ENCODE results near the gene CYP51A1.
"Not testable (repeated sequence)": the region's sequence is repeated elsewhere in the genome, so short reads cannot be mapped to it uniquely, and the experiment has no call there.

The CYP51A1 gene

GRCh38 chr7:92177362-92177761 lies 43.1 kb upstream of the CYP51A1 start (continued):
- TF ChIP-seq, protein P1, sequence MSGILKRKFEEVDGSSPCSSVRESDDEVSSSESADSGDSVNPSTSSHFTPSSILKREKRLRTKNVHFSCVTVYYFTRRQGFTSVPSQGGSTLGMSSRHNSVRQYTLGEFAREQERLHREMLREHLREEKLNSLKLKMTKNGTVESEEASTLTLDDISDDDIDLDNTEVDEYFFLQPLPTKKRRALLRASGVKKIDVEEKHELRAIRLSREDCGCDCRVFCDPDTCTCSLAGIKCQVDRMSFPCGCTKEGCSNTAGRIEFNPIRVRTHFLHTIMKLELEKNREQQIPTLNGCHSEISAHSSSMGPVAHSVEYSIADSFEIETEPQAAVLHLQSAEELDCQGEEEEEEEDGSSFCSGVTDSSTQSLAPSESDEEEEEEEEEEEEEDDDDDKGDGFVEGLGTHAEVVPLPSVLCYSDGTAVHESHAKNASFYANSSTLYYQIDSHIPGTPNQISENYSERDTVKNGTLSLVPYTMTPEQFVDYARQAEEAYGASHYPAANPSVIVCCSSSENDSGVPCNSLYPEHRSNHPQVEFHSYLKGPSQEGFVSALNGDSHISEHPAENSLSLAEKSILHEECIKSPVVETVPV (CRISPR knock-in tag; IDR thresholded peaks at IDR 0.05): no peak

DNA sequence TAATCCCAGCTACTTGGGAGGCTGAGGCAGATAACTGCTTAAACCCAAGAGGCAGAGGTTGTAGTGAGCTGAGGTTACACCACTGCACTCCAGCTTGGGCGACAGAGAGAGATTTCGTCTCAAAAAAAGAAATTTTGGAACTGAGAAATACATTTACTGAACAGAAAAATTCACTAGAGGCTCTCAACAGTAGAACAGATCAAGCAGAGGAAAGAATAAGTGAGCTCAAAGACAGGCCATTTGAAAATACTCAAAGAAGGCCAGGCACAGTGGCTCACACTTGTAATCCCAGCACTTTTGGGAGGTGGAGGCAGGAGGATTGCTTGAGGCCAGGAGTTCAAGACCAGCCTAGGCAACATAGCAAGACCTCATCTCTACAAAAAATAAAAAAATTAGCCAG lies 35.3 kb upstream of the CYP51A1 start:
- not testable (repeated sequence) for ATAC-seq

DNA sequence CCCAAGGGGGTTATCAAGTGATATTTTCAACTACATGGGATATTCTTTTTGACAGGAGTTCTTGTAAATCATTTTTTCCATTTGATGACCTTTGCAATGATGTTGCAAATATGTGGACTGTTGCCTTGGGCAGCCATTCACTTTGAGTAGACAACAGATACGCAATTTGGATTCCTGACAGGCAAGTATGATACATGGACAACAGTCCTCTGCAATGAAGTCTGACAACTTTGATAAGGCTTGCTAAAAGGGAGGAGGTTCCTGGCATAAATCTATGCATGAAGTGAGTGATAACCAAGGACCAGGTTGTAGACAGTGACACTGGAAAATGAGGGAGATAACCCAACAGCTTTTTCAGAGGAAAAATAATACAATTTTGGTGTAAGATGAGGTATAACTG lies 27.0 kb upstream of the CYP51A1 start:
- TF ChIP-seq ZNF565 (CRISPR knock-in tag; conservative IDR thresholded peaks at IDR 0.05; ENCODE audit: low read depth): no peak
- no peak for TF ChIP-seq ZC3H10 (CRISPR knock-in tag; IDR thresholded peaks at IDR 0.05)
- TF ChIP-seq CSDC2 (CRISPR knock-in tag; IDR thresholded peaks at IDR 0.05): no peak
- TF ChIP-seq ESRRG (CRISPR knock-in tag; IDR thresholded peaks at IDR 0.05): no peak
- TF ChIP-seq, protein P2, sequence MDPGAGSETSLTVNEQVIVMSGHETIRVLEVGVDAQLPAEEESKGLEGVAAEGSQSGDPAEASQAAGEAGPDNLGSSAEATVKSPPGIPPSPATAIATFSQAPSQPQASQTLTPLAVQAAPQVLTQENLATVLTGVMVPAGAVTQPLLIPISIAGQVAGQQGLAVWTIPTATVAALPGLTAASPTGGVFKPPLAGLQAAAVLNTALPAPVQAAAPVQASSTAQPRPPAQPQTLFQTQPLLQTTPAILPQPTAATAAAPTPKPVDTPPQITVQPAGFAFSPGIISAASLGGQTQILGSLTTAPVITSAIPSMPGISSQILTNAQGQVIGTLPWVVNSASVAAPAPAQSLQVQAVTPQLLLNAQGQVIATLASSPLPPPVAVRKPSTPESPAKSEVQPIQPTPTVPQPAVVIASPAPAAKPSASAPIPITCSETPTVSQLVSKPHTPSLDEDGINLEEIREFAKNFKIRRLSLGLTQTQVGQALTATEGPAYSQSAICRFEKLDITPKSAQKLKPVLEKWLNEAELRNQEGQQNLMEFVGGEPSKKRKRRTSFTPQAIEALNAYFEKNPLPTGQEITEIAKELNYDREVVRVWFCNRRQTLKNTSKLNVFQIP (CRISPR knock-in tag; IDR thresholded peaks at IDR 0.05; ENCODE audit: borderline replicate concordance, low read depth): no peak
- no peak for TF ChIP-seq GLIS3 (CRISPR knock-in tag; IDR thresholded peaks at IDR 0.05)
- TF ChIP-seq OSR1 (CRISPR knock-in tag; IDR thresholded peaks at IDR 0.05): no peak
- ATAC-seq: no peak

DNA sequence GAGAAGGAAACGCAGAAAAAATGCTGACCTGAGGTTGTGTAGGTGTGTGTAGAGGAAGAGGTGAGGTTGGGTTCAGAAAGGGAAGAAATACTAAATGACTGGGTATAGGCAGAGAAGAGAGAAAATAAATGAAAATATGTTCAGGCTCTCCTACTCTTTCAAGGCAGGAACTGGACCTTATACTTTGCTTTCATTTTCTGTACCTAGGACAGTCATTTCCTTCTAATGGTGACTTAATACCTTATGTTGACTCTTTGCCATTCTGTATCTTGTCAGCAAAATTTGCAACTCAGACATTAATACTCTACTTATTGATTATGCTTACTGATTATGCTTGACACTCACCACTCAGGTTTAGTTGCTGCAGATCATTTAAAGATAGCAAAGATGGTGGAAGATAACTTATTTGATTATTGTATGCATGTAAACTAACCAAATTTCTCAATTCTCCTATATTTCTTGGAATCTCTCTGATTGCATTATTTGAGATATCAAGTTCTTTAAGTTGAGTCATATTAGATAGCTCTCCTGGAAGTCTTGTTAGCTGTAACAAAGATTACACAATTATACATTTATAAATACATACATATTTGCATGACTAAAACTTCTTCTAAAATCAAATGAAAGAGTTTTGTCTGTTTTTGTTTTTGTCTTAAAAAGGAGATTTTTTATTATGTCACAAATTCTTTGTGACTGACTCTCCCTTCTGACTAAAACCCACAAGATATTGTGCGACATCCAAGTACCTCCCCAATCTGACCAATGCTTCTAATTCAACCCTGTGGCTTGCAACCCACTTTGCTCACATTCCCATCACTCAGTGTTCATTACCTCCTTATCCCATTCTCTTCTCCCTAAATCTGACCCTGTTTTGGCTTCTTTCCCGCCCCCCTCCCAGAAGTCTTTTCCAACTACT lies 24.6 kb upstream of the CYP51A1 start:
- peak; percentile 88 for ATAC-seq
- TF ChIP-seq, protein P3, sequence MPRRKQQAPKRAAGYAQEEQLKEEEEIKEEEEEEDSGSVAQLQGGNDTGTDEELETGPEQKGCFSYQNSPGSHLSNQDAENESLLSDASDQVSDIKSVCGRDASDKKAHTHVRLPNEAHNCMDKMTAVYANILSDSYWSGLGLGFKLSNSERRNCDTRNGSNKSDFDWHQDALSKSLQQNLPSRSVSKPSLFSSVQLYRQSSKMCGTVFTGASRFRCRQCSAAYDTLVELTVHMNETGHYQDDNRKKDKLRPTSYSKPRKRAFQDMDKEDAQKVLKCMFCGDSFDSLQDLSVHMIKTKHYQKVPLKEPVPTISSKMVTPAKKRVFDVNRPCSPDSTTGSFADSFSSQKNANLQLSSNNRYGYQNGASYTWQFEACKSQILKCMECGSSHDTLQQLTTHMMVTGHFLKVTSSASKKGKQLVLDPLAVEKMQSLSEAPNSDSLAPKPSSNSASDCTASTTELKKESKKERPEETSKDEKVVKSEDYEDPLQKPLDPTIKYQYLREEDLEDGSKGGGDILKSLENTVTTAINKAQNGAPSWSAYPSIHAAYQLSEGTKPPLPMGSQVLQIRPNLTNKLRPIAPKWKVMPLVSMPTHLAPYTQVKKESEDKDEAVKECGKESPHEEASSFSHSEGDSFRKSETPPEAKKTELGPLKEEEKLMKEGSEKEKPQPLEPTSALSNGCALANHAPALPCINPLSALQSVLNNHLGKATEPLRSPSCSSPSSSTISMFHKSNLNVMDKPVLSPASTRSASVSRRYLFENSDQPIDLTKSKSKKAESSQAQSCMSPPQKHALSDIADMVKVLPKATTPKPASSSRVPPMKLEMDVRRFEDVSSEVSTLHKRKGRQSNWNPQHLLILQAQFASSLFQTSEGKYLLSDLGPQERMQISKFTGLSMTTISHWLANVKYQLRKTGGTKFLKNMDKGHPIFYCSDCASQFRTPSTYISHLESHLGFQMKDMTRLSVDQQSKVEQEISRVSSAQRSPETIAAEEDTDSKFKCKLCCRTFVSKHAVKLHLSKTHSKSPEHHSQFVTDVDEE (CRISPR knock-in tag; IDR thresholded peaks at IDR 0.05): no peak
- no peak for TF ChIP-seq ZNF565 (CRISPR knock-in tag; conservative IDR thresholded peaks at IDR 0.05; ENCODE audit: low read depth)
- TF ChIP-seq OSR1 (CRISPR knock-in tag; IDR thresholded peaks at IDR 0.05): no peak
- no peak for TF ChIP-seq RARB (CRISPR knock-in tag; IDR thresholded peaks at IDR 0.05)
- TF ChIP-seq PPARA (CRISPR knock-in tag; IDR thresholded peaks at IDR 0.05; ENCODE audit: borderline replicate concordance): no peak
- TF ChIP-seq ZC3H10 (CRISPR knock-in tag; IDR thresholded peaks at IDR 0.05): no peak
- TF ChIP-seq BACH2 (CRISPR knock-in tag; IDR thresholded peaks at IDR 0.05; ENCODE audit: borderline replicate concordance): no peak
- no peak for TF ChIP-seq ESRRG (CRISPR knock-in tag; IDR thresholded peaks at IDR 0.05)
- no peak for TF ChIP-seq ISL1 (CRISPR knock-in tag; IDR thresholded peaks at IDR 0.05)
- TF ChIP-seq SNAI2 (CRISPR knock-in tag; IDR thresholded peaks at IDR 0.05): no peak
- no peak for TF ChIP-seq ZFP3 (CRISPR knock-in tag; IDR thresholded peaks at IDR 0.05)

- no peak for TF ChIP-seq ZNF8 (CRISPR knock-in tag; IDR thresholded peaks at IDR 0.05)
- TF ChIP-seq TOX (CRISPR knock-in tag; IDR thresholded peaks at IDR 0.05; ENCODE audit: borderline replicate concordance): no peak
- TF ChIP-seq PPARA (CRISPR knock-in tag; IDR thresholded peaks at IDR 0.05; ENCODE audit: borderline replicate concordance): no peak
- no peak for TF ChIP-seq CREB5 (CRISPR knock-in tag; IDR thresholded peaks at IDR 0.05; ENCODE audit: low read depth)
- TF ChIP-seq ISL1 (CRISPR knock-in tag; IDR thresholded peaks at IDR 0.05): no peak
- ATAC-seq: no peak
These were observed 22.7 kb upstream of the CYP51A1 start for GRCh38 chr7:92156990-92157389.

Measured in SK-N-SH treated with all-trans-retinoic acid at 6 μM for 48 hours (cell line).